Astrocyte of the spinal cord (primary cell): ENCODE results near the gene PDE10A.

Experiments used
- DNase-seq: peaks from one replicate; pipeline ENCODE4 v3.0.0; 2011; ENCODE audit warnings: low read depth, low spot score
- H3K4me3 ChIP-seq: 2 replicates; pipeline ENCODE4 v1.5.1; 2011; ENCODE audit warnings: low read depth, mild to moderate bottlenecking, low read length, moderate library complexity
- CTCF ChIP-seq: IDR thresholded peaks from 2 replicates; pipeline ENCODE4 v1.5.1; 2012; ENCODE audit warnings: low read depth, mild to moderate bottlenecking, low read length, inconsistent platforms
- in situ Hi-C: cut with HindIII; loops from 2 replicates; pipeline ENCODE4 v1.10.0; 2017; ENCODE audit warnings: low sequenced_read_pairs

Gene PDE10A

GRCh38 chr6:165657325-165657680 is 5.7 kb downstream of the PDE10A start:
- no peak for TF ChIP-seq CTCF
- DNase-seq: no peak
- in situ Hi-C loops: no loop called here
- no peak overlapping the region for H3K4me3 ChIP-seq

GRCh38 chr6:165656581-165657324 is 6.3 kb downstream of the PDE10A start:
- no peak for DNase-seq
- no peak overlapping the region for H3K4me3 ChIP-seq
- in situ Hi-C loops: no loop called here
- no peak for TF ChIP-seq CTCF

GRCh38 chr6:165655191-165655590 is 7.8 kb downstream of the PDE10A start:
- in situ Hi-C loops: no loop called here
- DNase-seq: no peak
- no peak for TF ChIP-seq CTCF
- no peak overlapping the region for H3K4me3 ChIP-seq

- in situ Hi-C loops: no loop called here
- TF ChIP-seq CTCF: no peak
These were observed 8.9 kb downstream of the PDE10A start for GRCh38 chr6:165654144-165654543.

GRCh38 chr6:165653607-165654006 is 9.4 kb downstream of the PDE10A start:
- no peak overlapping the region for H3K4me3 ChIP-seq
- DNase-seq: no peak
- no peak for TF ChIP-seq CTCF
- in situ Hi-C loops: no loop called here

More at GRCh38 chr6:165654144-165654543, 8.9 kb downstream of the PDE10A start:
- no peak for DNase-seq
- no peak overlapping the region for H3K4me3 ChIP-seq

GRCh38 chr6:165653196-165653595 is 9.8 kb downstream of the PDE10A start:
- DNase-seq: no peak
- no peak for TF ChIP-seq CTCF
- no peak overlapping the region for H3K4me3 ChIP-seq
- in situ Hi-C loops: no loop called here
